Activated effector memory CD4-positive, alpha-beta T cell treated with anti-CD3 and anti-CD28 coated beads, Interleukin-2, amount 50 U/mL, for 16 hours (primary cell): ENCODE measurements around the gene RPL23.
A peak's percentile ranks its signal among the peaks of the same experiment; 100 is the strongest.

ENCODE experiments used
- DNase-seq: peaks from one replicate; pipeline ENCODE4 v3.0.0-alpha.2; 2020

Gene RPL23

DNA sequence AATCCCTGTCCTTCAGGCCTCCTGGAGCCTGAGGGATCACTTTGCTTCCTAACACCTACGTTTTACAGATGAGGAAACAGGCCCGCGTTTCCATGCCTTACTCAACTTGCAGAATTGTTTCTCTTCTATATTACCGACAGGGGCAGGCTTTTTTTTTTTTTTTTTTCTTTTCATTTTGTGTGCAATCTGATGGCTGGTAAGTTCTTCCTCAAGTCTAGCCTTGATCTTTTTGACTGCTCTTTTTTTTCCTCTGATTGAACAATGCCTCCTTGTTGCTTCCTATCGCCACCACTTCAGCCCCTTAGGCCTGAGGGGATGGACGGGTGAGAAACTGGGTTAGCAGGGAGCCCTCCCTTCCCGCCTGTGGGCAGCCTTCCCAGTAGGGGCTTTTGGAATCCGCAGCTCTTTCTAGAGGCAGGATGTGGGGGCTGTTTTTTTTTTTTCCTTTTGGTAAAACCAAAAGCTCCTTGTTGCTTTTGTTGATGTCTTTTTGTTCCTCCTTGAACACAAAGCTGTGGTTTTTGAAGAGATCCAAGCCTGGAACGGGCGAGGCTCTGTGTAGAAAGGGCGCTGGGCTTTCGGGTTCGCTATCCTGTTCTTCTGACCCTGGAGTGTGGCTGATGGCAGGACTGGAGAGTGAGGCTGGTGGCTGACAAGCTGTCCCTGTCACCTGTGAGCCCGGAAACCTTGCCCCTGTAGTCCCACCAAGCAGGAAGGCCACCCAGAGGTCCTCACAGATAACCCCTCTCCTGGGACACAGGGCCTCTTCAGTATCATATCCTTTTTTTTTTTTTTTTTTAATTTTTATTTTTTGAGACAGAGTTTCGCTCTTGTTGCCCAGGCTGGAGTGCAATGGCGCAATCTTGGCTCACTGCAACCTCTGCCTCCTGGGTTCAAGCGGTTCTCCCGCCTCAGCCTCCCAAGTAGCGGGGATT is 30.3 kb upstream of the RPL23 start:
- DNase-seq: no peak

DNA sequence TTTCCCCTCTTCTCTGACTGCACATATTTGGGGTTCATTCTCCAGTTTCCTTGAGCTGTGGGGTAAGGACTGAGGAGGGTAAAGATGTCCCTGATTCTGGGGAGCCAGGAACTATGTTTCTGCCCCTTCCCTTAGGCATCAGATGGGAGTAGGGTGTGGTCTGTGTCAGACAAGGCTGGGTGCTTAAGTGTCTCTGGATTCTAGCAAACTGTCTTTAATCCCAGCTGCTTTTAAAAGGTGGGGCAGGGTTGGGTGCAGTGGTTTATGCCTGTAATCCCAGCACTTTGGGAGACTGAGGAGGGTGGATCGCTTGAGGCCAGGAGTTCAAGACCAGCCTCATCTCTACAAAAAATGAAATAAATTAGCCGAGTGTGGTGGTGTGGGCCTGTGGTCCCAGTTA is 29.3 kb upstream of the RPL23 start:
- DNase-seq: no peak

DNA sequence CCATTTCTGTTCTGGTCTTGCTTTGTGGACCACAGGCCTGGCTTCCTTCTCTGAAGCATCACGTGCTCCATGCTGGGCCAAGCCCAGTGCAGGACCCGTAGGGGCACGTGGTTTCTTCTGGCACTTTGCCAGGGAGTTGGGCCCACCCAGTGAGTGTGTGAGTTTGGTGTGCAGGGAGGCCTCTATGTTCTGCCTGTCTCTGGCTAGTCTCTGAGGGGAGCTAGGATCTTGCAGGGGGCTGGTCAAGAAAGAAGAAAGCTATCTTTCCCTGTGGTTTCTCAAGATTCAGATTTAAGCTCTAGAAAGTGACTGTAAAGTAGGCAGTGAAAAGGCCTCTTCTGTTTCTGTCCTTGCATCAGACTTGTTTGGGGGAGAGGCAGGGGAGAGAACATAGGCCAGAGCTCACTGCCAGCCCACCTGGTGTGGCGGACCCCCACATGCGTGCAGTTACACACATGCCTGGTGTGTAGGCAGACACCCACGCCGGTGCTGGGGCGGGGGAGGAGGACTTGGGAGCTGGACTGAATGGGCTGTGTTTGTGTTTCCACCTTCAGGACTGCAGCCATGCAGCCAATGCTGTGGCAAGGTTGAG is 28.2 kb upstream of the RPL23 start:
- DNase-seq: no peak

DNA sequence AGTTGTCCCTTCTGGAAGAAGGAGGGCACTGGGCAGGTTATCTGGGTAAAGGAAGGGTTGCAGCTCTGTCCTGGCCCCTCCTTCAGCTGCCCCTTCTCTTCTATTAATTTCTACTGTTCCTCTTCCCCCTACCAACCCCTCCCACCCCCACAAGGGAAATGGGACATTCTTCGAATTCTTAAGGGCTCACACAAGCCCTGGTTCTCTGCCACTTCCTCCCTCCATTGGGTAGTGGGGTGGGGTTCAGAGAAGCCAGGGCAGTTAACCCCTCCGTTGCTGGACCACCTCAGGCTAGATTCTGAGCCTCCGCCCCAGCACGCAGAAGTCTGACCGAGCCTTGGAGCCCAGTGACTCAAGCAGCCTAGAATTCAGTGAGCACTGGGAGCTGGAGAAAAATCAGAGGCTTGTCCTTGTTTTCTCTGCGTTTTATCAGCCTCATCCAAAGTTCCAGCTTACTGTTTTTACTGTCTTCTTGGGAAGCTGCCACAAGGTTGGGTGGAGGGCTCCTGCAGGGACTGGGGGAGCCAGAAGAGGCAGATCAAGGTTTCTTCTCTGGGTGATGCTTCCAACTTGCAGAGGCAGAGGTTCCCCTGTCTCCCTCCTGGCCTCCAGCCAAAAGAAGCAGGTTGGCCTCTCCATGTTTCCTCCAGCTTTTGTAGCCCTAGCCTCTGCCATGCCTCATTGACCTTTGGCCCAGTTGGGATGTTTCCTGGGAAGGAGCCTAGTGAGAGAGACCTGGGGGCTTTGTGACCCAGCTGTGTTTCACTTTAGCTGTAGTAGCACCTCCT is 26.6 kb upstream of the RPL23 start:
- no peak for DNase-seq

DNA sequence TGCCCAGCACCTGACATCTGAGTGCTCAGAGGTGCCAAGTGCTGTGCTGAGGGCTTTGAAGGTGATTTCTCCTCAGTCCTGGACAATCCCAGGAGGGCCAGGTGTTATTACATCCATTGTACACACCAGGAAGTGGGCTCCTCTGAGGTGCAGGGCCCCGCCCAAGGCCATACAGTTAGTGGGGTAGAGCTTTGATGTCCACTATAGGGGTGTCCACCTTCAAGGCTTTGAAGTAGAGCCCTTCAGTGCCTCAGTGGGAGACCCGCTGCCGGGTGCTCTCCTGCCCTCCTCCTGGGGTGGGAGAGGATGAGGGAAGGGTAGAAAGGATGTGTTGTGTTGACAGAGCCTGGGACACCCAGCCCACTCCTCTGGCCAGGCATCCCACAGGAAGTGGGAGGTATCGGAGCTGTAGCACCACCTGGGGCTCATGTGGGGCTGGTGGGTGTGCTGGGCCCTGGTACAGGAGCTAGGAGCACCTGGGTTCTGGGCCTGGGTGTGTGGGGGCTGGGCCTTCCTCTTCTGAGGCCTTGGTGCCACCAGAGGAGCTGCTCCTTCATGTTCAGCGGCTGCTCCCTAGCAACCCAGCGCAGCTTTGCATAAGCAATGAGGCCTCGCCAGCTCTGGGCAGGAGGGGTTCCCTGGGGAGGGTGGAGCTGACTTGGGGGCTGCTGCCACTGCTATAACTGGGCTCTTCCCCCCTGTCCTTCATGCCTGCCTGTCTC is 23.8 kb upstream of the RPL23 start:
- DNase-seq: peak; percentile 74

DNA sequence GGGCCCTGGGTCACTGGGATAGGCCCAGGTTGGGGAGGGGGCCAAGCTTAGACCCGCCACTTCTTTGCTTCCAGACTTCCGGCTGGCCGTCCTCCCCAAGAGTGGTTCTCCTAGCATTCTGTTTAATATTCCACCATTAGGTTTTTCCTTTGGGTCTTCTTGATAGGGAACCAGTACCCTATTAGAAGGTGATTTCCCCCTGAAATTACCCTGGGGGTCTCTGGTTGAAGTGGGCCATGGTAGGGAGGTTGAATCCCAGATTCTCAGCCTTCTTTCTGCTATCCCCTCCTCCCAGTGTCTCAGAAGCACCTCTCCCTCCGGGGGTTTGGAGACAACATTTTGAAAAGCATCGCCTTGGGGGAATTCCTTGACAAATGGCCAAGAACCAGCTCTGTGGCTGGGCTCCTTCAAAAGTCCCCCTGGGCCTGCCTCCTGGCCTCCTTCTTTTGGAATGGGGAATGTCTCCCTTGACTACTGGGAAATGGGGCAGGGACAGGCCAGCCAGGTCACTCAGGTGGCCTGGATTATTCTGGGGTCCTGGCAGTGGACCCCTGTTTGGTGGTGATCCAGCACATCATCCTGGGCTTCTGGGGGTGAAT is 22.1 kb upstream of the RPL23 start:
- DNase-seq: no peak

DNA sequence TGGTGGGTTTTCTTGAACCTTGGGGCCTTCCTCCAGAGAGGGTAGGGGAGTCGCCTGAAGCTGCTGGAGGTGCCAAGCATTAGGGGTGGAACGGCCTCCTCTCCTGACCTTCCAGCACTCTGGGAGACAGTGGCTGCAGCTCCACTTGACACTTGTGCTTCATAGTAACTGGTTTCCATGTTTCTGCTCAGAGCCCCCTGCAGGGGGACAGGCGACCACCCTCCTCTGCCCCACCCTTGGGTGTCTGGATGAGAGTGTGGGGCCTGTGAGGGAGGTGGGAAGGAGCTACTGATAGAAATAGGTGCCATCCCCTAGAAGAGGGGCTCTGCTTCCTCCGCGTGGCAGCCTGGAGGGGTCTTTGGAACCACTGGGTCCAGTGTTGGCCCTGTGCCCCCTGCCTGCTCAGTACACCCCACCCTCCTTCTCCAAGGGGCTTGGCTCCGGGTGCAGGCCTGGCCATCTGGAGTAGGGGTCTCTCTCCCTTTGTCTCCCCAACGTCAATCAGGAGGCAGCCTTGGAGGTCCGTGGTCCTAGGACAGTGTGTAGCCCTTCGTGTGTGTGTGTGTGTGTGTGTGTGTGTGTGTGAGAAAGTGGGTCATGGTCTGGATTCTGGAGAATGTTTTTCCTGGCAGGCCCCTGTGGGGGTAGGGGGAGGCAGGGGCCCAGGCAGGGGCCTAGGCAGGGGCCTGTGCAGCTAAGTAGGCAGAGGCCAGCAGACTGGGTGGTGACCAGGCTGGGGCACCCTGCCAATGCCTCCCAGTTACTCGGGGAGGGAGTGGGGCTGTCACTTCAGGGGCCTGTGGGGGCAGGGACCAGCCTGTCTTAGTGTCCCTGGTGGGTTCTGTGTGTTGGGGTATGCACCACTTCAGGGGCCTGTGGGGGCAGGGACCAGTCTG is 21.2 kb upstream of the RPL23 start:
- no peak for DNase-seq

DNA sequence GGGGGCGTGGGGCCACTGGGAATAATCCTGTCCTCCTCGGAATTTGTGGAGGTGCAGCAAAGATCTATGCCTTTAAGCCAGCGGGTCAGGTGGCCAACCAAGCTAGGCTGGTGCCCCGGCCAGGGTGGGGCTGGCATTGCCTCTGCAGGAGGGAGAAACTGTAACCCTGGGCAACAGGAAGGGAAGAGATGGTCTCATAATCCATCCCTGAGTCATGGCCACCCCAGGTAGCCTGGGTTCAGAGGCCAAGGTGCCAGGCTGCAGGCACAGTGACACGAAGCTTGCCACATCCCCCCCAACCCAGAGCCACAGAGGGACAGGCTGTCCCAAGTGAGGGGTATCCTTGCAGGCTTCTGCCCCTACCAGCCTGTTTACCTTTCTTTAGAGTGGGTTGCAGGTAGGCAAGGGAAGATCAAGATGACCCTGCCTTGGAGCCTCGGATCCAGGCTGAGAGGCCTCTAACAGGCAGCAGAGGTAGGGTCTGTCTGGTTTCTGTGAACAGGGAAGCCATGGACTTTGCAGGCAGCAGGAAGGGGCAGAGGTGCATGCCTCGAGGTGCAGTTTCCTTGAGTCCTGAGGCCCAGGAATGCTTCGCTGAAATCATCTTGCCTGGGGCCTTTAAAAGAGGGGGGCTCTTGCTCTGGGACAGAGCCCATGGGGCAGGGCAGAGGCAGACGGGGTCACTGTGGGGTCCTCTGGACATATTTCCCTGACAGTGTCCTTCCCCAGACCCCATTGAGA is 20.3 kb upstream of the RPL23 start:
- DNase-seq: no peak

DNA sequence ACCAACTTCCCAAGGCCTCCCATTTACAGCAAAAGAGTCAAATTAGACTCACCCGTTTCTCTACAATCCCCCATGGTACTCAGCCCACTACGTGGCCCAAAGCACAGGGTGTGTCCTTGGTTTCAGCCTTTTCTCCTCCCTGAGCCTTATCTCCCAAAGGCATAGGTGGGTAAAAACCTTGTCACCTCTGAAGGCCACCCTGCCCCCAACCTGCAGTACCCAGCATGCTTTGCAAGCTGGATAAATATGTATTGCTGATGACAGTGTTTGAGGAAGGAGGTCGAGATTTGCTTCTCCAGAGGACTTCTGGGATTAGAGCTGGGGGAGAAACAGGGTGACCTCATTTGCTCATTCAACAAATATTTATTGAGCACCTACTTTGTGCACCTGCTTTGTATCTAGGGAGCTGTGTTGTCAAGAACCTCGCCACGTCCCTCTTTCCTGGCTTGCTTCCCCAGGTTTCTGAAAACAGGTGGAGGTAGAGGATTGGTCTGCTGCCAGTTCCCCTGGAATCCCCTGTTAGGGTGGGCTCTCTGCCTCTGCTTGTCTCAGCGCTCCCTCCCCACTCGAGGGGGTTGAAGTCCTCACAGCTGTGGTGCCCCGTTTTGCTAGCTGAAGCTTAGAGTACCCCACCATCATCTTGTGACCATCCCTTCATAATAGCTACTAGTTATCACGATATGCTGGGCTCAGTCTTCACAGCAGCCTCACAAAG is 19.3 kb upstream of the RPL23 start:
- no peak for DNase-seq

DNA sequence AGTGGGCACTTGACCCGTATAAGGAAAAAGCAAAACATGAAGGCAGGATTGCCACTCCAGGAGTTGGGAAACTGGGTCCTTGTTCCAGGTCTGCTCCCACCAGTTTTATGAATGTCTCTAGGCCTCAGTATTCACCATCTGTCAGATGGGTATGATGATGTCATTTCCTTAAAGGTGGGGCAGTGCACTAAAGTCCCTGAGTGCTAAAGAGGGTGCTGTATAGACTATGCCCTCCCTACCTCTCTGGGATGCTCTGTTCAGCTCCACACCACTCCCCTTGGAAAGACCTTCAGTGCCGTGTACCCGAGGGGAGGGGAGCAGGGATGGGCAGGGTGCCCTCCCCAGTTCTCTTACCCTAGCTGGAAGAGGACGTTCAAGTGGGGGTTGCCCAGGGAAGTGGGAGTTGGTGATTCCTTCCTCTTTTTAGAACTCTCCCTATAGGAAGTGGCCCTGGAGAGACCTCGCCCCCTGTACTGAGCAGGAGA is 18.5 kb upstream of the RPL23 start:
- DNase-seq: no peak

DNA sequence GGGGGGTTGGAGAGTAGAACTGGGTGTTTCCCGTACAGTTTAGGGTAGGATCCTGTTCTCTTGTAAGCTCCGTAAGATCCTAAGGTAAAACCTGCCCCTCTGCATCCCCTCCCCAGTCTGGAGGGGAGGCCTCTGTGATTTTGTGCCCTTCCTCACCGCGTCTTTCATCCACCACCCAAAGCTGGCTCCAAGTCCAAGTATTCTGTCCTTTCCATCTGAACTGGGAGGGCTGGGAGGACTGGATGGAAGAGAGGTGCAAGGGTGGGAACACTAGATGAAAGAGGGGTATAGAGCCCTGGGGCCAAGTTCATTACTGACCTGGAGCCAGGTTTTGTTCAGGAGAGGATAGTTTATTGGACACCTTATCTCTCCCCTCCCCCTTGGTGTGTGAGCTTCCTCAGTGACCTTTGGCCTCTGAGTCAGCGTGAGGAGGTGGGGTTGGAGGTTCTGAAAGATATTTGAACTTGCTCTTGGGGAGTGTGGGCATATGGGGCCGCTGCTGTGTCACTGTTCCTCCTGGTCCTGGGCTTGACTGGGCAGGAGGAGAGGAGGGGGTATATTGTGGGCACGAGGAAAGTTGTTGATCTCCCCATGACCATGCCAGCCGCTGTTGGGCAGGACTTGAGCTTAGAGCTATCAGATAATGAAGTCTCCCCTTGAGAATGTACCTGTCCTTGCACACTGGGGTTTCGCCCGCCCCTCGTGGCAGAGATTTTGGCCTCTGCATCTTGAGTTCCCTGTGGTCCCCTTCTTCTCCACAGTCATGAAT is 17.9 kb upstream of the RPL23 start:
- peak; percentile 92 for DNase-seq

DNA sequence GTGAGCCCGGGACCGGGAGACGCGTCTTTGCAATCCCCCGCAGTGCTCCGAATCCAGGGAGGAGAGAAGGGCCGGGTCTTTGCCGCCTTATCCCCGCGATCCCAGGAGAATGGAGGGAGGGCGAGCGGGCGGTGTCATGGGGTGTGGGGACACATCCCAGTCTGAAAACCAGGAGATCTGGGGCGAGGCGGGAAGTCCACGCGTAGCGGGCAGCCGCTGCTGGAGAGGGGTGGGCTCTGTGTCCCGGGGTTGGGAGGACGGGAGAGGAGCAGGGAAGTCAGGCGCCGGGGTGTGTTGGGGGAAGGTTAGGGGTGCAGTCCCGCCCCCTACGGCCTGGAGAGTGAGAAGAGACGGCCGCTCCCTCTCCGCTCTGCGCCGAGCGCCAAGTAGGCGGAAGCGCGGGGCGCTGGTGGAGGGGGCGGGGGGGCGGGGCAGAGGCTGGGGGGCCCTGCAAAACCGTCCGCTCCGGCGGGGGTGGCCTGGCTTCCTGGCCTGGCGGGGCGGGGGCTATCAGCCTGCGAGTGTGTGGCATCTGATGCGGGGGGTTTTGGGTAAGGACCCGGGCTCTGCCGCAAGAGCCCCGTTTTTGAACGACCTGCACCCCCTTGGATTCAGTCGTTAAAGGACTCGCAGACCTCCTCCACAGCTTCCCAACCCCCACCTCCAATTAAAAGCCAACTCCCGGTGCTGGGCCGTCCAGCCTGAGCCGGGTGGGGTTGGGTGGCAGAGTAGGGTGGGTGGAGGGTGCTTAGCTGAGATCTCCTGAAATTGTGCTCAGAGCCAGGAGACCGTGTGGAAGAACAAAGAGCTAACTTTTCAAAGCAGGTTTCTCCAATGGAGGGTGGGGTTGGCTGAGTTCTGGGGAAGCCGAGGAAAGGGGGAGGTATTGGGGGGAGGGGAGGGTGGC is 17.0 kb upstream of the RPL23 start:
- DNase-seq: peak; percentile 89

DNA sequence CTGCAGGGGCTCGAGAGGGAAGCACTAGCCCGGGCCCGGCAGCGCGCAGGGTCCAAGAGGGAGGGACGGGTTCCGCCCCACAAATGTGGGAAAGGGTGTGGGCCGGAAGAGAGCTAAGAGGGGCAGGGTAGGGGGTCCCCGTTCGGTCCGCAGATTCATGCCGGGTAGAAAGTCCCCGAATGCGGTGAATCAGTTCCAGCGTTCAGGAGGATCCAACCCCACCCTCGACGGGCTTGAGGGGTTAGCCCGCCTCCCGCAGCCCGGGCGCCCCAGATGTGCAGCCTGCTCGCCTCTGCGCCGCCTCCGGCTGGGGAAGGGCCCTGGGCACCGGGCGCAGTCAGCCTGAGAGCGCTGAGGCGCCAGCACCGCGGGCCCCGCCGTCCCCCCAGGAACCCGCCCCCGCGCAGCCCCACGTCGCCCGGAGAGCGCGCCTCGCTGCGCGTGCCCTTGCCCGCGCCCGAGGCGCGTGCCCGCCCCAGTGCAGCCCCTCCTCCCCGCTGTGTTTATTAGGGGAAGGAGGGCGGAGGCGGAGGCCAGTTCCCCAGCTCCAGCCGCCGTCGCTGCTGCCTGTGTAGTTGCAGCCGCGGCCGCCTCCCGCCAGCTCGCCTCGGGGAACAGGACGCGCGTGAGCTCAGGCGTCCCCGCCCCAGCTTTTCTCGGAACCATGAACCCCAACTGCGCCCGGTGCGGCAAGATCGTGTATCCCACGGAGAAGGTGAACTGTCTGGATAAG is 16.2 kb upstream of the RPL23 start, which contains the start of gene LASP1:
Gene LASP1, plus strand, starts transcription at position 533 of the 733 bp plus-strand sequence. Its CDS starts 132 bp downstream, at position 665.
- peak; percentile 94 for DNase-seq

DNA sequence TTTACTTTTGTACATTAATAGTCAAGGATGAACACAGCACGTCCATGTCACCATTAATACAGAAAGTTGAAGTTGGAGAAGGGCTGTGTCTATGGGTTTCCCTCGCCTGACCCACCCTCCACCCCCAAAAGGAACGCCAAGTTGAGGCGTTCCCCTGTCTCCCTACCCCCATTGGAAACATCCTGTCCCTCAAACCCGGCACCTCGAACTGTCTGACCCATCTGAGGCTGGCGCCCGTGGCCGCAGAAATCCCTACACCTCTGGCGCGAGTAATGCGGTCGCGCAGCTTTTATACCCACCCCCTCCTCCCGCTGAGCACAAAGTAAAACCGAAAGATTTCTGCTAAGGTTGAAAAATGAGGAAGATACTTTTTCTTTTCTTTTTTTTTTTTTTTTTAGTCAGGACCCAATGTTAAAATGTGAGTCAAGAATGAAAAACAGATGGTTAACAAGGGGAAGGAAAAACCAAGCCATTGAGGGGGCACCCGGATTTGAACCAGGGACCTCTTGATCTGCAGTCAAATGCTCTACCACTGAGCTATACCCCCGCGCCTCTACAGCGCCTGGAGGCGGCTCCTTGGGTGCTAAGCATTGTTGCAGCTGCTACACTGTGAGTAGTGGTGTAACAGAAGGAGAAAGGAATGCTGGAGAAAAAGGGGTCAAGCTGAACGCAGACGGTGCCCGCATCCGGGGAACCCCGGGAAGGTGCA is 15.4 kb upstream of the RPL23 start:
- DNase-seq: peak; percentile 95

DNA sequence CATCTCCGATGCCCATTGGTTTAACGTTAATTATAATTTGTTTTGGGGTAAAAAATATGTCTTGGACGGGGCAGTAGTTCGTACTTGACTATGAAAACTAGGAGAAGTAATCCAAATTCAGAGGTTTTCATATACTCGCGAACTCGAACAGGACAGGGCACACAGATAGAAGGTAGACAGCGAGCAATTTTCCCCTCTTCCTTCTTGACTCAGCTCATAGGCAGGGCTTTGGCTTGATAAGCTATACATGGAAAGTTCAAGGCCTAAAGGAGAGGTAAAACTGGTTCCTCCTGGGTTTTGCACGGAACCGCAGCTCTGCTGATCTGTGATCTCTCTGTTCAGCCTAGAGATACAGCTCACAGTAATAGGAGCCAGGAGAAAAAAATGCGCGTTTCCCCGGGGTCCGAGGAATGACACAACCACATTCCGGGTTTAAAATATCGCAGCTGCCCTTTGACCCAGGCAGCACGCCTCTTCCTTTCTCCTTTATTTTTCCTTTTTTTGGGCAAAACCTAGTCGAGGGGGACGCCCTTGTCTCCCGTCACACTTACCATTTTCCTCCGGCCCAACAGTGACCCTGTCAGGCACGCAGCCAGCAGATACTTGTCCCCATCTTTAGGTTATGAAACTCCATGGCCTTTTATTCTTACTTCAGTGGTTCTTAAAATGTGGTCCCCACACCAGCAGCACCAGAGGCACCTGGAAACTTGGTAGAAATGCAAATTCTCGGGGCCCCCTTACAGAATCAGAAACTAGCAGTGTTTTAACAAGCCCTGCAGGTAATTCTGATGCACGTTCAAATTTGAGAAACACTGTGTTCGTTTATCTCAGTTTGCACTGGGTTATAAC is 14.7 kb upstream of the RPL23 start:
- DNase-seq: no peak
